Peyer's patch (tissue), 4 donors: ENCODE measurements around the gene PRM3.

ENCODE experiments used
- POLR2A ChIP-seq, 2 donors: fragments of 450-650 bp; IDR thresholded peaks; one replicate each; pipeline ENCODE4 v1.5.1; 2017; ENCODE audit warnings: antibody characterized with exemption in 2 of 2, mild to moderate bottlenecking in 2 of 2, moderate library complexity in 2 of 2
- TF ChIP-seq, protein P1 (sequence below), 6 experiments: fragments of 450-650 bp in 4 of 6; fragments of 200-600 bp in 2 of 6; sonication (generic) in 1 of 6; IDR thresholded peaks; one replicate each; pipeline ENCODE4 v1.5.1; 2017 to 2019; ENCODE audit warnings: antibody characterized with exemption in 6 of 6, mild to moderate bottlenecking in 3 of 6, moderate library complexity in 1 of 6

DNA sequence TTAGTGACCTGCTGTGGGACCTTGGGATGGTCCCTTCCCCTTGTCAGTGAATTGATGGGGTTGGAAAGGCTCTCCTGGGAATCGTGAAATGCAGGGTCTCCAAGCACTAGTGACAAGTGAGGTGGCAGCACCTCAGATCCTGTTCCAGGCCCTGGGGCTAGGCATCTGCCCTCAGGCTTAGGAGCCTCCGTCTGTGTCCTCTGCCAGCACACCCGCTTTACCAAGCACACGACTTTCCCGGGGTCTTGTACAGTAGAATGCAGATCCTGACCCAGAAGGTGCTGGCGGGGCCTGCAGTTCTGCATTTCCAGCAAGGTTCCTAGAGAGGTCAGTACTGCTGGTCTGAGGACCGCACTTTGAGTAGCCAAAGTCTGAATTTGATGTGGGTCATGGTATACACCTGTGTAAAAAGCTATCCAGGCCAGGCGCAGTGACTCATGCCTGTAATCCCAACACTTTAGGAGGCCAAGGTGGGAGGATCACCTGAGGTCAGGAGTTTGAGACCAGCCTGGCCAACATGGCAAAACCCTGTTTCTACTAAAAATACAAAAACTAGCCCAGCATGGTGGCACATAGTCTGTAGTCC is 41.0 kb upstream of the PRM3 start:
- TF ChIP-seq, protein P1, sequence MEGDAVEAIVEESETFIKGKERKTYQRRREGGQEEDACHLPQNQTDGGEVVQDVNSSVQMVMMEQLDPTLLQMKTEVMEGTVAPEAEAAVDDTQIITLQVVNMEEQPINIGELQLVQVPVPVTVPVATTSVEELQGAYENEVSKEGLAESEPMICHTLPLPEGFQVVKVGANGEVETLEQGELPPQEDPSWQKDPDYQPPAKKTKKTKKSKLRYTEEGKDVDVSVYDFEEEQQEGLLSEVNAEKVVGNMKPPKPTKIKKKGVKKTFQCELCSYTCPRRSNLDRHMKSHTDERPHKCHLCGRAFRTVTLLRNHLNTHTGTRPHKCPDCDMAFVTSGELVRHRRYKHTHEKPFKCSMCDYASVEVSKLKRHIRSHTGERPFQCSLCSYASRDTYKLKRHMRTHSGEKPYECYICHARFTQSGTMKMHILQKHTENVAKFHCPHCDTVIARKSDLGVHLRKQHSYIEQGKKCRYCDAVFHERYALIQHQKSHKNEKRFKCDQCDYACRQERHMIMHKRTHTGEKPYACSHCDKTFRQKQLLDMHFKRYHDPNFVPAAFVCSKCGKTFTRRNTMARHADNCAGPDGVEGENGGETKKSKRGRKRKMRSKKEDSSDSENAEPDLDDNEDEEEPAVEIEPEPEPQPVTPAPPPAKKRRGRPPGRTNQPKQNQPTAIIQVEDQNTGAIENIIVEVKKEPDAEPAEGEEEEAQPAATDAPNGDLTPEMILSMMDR (IDR thresholded peaks at IDR 0.05) = no peak
- TF ChIP-seq POLR2A (IDR thresholded peaks at IDR 0.05) = no peak
